Mesenchymal stem cell (in vitro differentiated cells and primary cell): ENCODE measurements around the gene BICC1.

Experiments
- DNase-seq: peaks from one replicate; pipeline ENCODE4 v3.0.0-alpha.2; 2013
- H2AFZ ChIP-seq: one replicate; pipeline ENCODE4 v1.6.1; 2013; ENCODE audit warnings: low read depth, mild to moderate bottlenecking, control low read depth, inconsistent platforms, low read length, moderate library complexity
- H2AK5ac ChIP-seq: 2 replicates; pipeline ENCODE4 v1.6.1; 2013; ENCODE audit warnings: low read length, moderate library complexity, mild to moderate bottlenecking, inconsistent platforms; ENCODE audit not compliant: severe bottlenecking
- H2BK120ac ChIP-seq: one replicate; pipeline ENCODE4 v1.6.1; 2013; ENCODE audit warnings: low read depth, mild to moderate bottlenecking, inconsistent platforms, low read length, moderate library complexity
- H2BK12ac ChIP-seq, 2 experiments: one replicate each; pipeline ENCODE4 v1.6.1; 2013; ENCODE audit warnings: inconsistent platforms in 2 of 2, low read length in 2 of 2, mild to moderate bottlenecking in 2 of 2, moderate library complexity in 2 of 2, control low read depth in 1 of 2
- H2BK15ac ChIP-seq: one replicate; pipeline ENCODE4 v1.6.1; 2013; ENCODE audit warnings: mild to moderate bottlenecking, low read depth, inconsistent platforms; ENCODE audit not compliant: poor library complexity, severe bottlenecking
- H2BK5ac ChIP-seq: 2 replicates; pipeline ENCODE4 v1.6.1; 2013; ENCODE audit warnings: low read depth, mild to moderate bottlenecking, low read length, control low read depth, inconsistent platforms; ENCODE audit not compliant: poor library complexity, severe bottlenecking
- H3K14ac ChIP-seq, 2 experiments: one replicate each; pipeline ENCODE4 v1.6.1; 2013; ENCODE audit warnings: inconsistent platforms in 2 of 2, low read length in 2 of 2, control low read depth in 1 of 2, mild to moderate bottlenecking in 1 of 2, moderate library complexity in 1 of 2
- H3K18ac ChIP-seq, 2 experiments: one replicate each; pipeline ENCODE4 v1.6.1; 2013; ENCODE audit warnings: inconsistent platforms in 2 of 2, low read length in 2 of 2, control low read depth in 1 of 2, low read depth in 1 of 2, mild to moderate bottlenecking in 1 of 2
- H3K23ac ChIP-seq, 2 experiments: one replicate each; pipeline ENCODE4 v1.6.1; 2013; ENCODE audit warnings: inconsistent platforms in 2 of 2, low read length in 2 of 2, mild to moderate bottlenecking in 2 of 2, moderate library complexity in 2 of 2, control low read depth in 1 of 2
- H3K27ac ChIP-seq: 2 replicates; pipeline ENCODE4 v1.5.1; 2013; ENCODE audit warnings: mild to moderate bottlenecking, moderate library complexity, low read length, control low read depth, inconsistent platforms; ENCODE audit not compliant: poor library complexity, severe bottlenecking
- H3K27me3 ChIP-seq, 2 experiments: 2 replicates each; pipeline versions ENCODE4 v1.6.1 to v1.7.0; 2013; ENCODE audit warnings: low read length in 2 of 2, mild to moderate bottlenecking in 2 of 2, moderate library complexity in 2 of 2, control low read depth in 1 of 2, inconsistent platforms in 1 of 2; ENCODE audit not compliant: control insufficient read depth in 1 of 2, insufficient read depth in 1 of 2
- H3K36me3 ChIP-seq, 2 experiments: 2 replicates each; pipeline versions ENCODE4 v1.6.1 to v1.7.0; 2013; ENCODE audit warnings: low read length in 2 of 2, control low read depth in 1 of 2, inconsistent platforms in 1 of 2, low read depth in 1 of 2, mild to moderate bottlenecking in 1 of 2; ENCODE audit not compliant: insufficient read depth in 2 of 2, control insufficient read depth in 1 of 2
- H3K4ac ChIP-seq, 2 experiments: one replicate each; pipeline ENCODE4 v1.6.1; 2013; ENCODE audit warnings: inconsistent platforms in 2 of 2, low read length in 2 of 2, mild to moderate bottlenecking in 2 of 2, moderate library complexity in 2 of 2, control low read depth in 1 of 2, low read depth in 1 of 2
- H3K4me1 ChIP-seq: 2 replicates; pipeline ENCODE4 v1.6.1; 2013; ENCODE audit warnings: low read depth, low read length, control low read depth; ENCODE audit not compliant: control insufficient read depth, insufficient read depth
- H3K4me2 ChIP-seq: 2 replicates; pipeline ENCODE4 v1.6.1; 2013; ENCODE audit warnings: low read length, mild to moderate bottlenecking, inconsistent platforms; ENCODE audit not compliant: poor library complexity, severe bottlenecking
- H3K4me3 ChIP-seq, 2 experiments: 2 replicates each; pipeline versions ENCODE4 v1.5.1 to v1.7.0; 2013; ENCODE audit warnings: low read length in 2 of 2, mild to moderate bottlenecking in 2 of 2, control low read depth in 1 of 2, low read depth in 1 of 2; ENCODE audit not compliant: insufficient read depth in 1 of 2
- H3K79me1 ChIP-seq: replicated peaks from 2 replicates; pipeline ENCODE4 v1.6.1; 2013; ENCODE audit warnings: mild to moderate bottlenecking, control low read depth, low read length, inconsistent platforms; ENCODE audit not compliant: poor library complexity, severe bottlenecking
- H3K9ac ChIP-seq: 2 replicates; pipeline ENCODE4 v1.7.0; 2013; ENCODE audit warnings: mild to moderate bottlenecking, low read length, moderate library complexity
- H3K9me3 ChIP-seq: 2 replicates; pipeline ENCODE4 v1.7.0; 2013; ENCODE audit warnings: mild to moderate bottlenecking, low read length; ENCODE audit not compliant: control insufficient read depth
- H4K8ac ChIP-seq: one replicate; pipeline ENCODE4 v1.6.1; 2013; ENCODE audit warnings: inconsistent platforms, mild to moderate bottlenecking, low read length, moderate library complexity
- H4K91ac ChIP-seq: one replicate; pipeline ENCODE4 v1.6.1; 2013; ENCODE audit warnings: mild to moderate bottlenecking, low read length, inconsistent platforms
- WGBS: methylation state at CpG from one replicate; pipeline ENCODE4 v1.1.7; 2013; ENCODE audit warnings: mixed read lengths; 5-methylcytosine and 5-hydroxymethylcytosine counted together

The BICC1 gene

DNA sequence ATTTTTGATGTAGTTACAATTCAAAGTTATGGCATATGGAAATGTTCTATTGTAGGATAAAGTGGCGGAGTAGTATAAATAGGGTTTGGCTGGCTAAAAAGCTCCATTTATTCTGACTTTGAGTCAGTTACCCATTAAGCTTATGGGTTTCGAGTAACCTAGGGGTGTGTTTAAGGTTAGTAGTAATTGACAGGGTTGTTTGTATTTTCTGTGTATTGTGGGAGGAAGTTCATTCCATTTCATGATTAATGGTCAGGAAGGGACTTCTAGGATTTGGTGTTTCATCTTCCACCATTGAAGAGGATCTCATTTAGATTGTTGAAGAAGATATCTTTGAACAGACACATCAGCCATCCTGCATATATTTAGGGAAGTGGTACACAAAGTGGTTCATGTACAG, 75.0 kb downstream of the BICC1 start:
- Histone ChIP-seq H2BK5ac (no peak overlapping the region), H2BK12ac (no peak overlapping the region), H3K4me2 (no peak overlapping the region), H3K14ac (no peak overlapping the region), H2BK15ac (no peak overlapping the region), H3K23ac (no peak overlapping the region), H3K36me3 (peaks cover 18 to 53% of the 10 kb centered on the region in 2 experiments), H3K4me1 (peaks cover 14% of the 10 kb centered on the region), H3K79me1 (no peaks in the 10 kb centered on the region), H3K27ac (no peak overlapping the region), H4K8ac (no peak overlapping the region), H3K4ac (no peak overlapping the region), H3K4me3 (no peak overlapping the region), H3K9ac (no peak overlapping the region), H2AFZ (no peak overlapping the region), H3K9me3 (peaks cover 6% of the 10 kb centered on the region), H3K18ac (no peak overlapping the region), H2BK120ac (no peak overlapping the region), H3K27me3 (no peaks in the 10 kb centered on the region), H2AK5ac (no peak overlapping the region), H4K91ac (no peak overlapping the region)
- DNase-seq = no peak
- WGBS = 72% methylated on average over 2 of the region's 2 CpGs

DNA sequence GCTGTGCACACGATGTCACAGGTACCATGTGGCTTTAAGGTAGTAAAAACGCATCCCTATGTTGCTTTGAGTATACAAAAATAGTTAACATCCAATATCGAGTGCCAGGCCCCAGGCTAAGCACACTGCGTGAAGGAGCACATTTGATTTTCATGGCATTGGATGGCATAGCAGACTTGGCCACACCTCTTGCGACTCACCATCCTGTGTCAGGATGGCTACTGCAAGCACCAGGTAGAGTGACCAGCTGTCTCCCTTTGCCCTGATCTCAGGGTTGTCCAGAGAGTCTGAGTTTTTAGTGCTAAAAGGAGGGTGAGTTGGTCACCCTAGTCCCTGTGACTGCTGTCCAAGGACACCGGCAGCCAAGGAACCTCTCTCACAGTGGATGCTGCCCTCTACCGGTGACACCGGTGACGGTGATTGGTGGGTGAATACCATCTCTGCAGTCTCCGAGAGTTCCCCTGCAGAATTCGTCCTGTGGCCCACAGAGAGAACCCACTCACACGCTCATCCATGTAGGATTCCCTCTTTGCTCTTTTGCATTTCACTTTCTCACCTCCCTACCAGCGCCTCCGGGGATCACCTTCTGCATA, 76.1 kb downstream of the BICC1 start:
- Histone ChIP-seq H3K36me3 (peaks cover 27 to 59% of the 10 kb centered on the region in 2 experiments), H2AFZ (no peak overlapping the region), H2AK5ac (no peak overlapping the region), H3K18ac (no peak overlapping the region), H3K4me3 (no peak overlapping the region), H3K27ac (no peak overlapping the region), H4K8ac (no peak overlapping the region), H3K4me1 (peaks cover 14% of the 10 kb centered on the region), H2BK12ac (peak overlapping the region in 1 of 2 experiments; percentile 7), H2BK5ac (no peak overlapping the region), H3K14ac (no peak overlapping the region), H3K27me3 (no peaks in the 10 kb centered on the region), H3K9ac (no peak overlapping the region), H2BK120ac (no peak overlapping the region), H3K79me1 (peaks cover 3% of the 10 kb centered on the region), H3K9me3 (peaks cover 4% of the 10 kb centered on the region), H3K23ac (no peak overlapping the region), H3K4me2 (no peak overlapping the region), H3K4ac (no peak overlapping the region), H2BK15ac (no peak overlapping the region), H4K91ac (no peak overlapping the region)
- 87% methylated on average over 14 of the region's 14 CpGs for WGBS
- no peak for DNase-seq

DNA sequence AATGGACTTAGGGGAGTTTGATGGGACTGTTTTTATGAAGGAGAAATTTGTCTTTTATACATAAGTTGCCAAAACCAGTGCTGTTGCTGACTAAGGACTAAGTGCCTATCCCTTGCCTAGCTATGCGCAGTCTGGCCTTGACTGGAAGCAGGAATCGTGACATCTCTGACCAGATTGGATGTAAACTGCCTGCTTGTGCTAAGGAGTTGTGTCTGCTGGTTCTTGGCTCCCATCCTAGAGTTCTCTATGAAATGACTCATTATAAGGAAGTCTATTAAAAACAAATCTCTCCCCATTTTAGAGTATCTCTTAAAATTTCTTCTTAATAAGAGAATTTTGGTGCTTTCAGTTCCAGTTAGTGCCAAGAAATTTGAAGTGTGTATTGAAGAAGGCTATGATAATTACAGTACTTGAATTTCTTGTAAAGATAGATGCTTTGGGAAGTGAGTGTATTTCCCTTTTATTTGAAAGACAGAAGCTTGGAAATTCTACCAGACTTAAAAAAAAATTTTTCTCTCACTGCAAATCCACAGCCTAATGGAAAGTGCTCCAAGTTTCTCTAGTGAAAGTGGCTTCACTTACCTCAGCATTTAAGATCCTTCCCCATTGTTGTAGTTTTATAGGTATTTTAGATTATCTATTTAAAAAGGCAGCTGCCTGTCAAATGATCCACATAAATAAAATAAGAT, 77.6 kb downstream of the BICC1 start:
- WGBS = 63% methylated on average over 2 of the region's 2 CpGs
- H3K14ac ChIP-seq = no peak overlapping the region

DNA sequence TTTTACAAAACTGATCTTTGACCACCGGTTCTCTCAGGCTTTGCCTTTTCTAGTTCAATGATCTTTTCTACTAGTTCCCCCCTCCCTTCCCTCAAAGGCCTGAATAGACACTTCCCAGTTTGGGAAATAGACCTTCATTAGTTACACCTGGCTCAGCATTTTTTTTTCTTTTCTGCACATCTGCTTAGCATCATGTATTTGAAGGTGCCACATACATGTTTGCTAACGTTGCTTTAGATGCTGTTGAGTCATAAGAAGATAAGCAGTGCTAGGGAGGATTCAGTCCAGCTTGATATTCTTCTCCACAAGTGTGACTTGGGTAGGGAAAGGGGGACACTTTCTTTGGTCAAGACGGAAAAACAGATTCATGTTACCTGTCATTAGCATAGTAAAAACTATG, 78.3 kb downstream of the BICC1 start:
- H4K91ac ChIP-seq = no peak overlapping the region
- H2BK15ac ChIP-seq = no peak overlapping the region
- 83% methylated on average over 3 of the region's 3 CpGs for WGBS
- no peak overlapping the region for H4K8ac ChIP-seq
- no peak overlapping the region for H3K18ac ChIP-seq
- no peaks in the 10 kb centered on the region for H3K9me3 ChIP-seq
- H2BK5ac ChIP-seq = no peak overlapping the region
- no peak overlapping the region for H3K14ac ChIP-seq
- peaks cover 27 to 43% of the 10 kb centered on the region in 2 experiments for H3K36me3 ChIP-seq
- peak overlapping the region; percentile 55 for H3K9ac ChIP-seq
- DNase-seq = no peak
- no peak overlapping the region for H3K4me3 ChIP-seq
- peaks cover 3% of the 10 kb centered on the region for H3K79me1 ChIP-seq
- H3K23ac ChIP-seq = no peak overlapping the region
- peak overlapping the region; percentile 29 for H3K27ac ChIP-seq
- H3K27me3 ChIP-seq = no peaks in the 10 kb centered on the region
- H2BK120ac ChIP-seq = no peak overlapping the region
- H2AK5ac ChIP-seq = no peak overlapping the region
- peaks cover 14% of the 10 kb centered on the region for H3K4me1 ChIP-seq
- H2BK12ac ChIP-seq = no peak overlapping the region
- H3K4me2 ChIP-seq = no peak overlapping the region
- no peak overlapping the region for H2AFZ ChIP-seq
- no peak overlapping the region for H3K4ac ChIP-seq

More for the DNA sequence above, 77.6 kb downstream of the BICC1 start:
- Histone ChIP-seq H3K27me3 (no peaks in the 10 kb centered on the region), H3K4me3 (peak overlapping the region in 1 of 2 experiments; percentile 8), H2AFZ (no peak overlapping the region), H3K9me3 (no peaks in the 10 kb centered on the region), H3K4me2 (no peak overlapping the region), H2BK12ac (no peak overlapping the region), H3K4me1 (peaks cover 14% of the 10 kb centered on the region), H2AK5ac (no peak overlapping the region), H3K27ac (no peak overlapping the region), H3K18ac (no peak overlapping the region), H2BK120ac (no peak overlapping the region), H3K79me1 (peaks cover 3% of the 10 kb centered on the region), H3K23ac (no peak overlapping the region), H4K91ac (no peak overlapping the region), H3K4ac (no peak overlapping the region), H3K9ac (peak overlapping the region; percentile 67), H4K8ac (no peak overlapping the region), H2BK5ac (no peak overlapping the region), H2BK15ac (no peak overlapping the region), H3K36me3 (peaks cover 27 to 49% of the 10 kb centered on the region in 2 experiments)
- peak; percentile 72 for DNase-seq
